GM23248 (cell line): ENCODE data around the gene ZCRB1.

Experiments
- EZH2 ChIP-seq: fragments of 200-600 bp; sonication (generic); IDR thresholded peaks from 2 replicates; pipeline ENCODE4 v1.6.1; 2018; ENCODE audit warnings: antibody characterized with exemption, mild to moderate bottlenecking; ENCODE audit not compliant: insufficient read depth, poor library complexity, severe bottlenecking
- EZH2phosphoT487 ChIP-seq: fragments of 200-600 bp; sonication (generic); IDR thresholded peaks from 2 replicates; pipeline ENCODE4 v1.6.1; 2018; ENCODE audit warnings: antibody characterized with exemption, moderate library complexity, mild to moderate bottlenecking, low read depth; ENCODE audit not compliant: insufficient read depth

GRCh38 chr12:42332301-42333285, 6.7 kb upstream of the ZCRB1 start:
- TF ChIP-seq EZH2: no peak
- TF ChIP-seq EZH2phosphoT487: no peak
